Hindlimb muscle (tissue), 1 donor: ENCODE measurements around the gene OR7A10. TPM values are rescaled to one million over a fixed set of nuclear protein-coding genes. Genes with fewer than 3 reads are reported as not detected.
"Not testable (repeated sequence)": the region's sequence is repeated elsewhere in the genome, so short reads cannot be mapped to it uniquely, and the experiment has no call there.

Source experiments
- DNase-seq: peaks from one replicate; pipeline ENCODE4 v3.0.0-alpha.2; 2013
- polyA plus RNA-seq: library from polyadenylated mRNA; unstranded; fragments of 120-200 nt; gene quantifications from one replicate; pipeline ENCODE4 v1.2.1, GENCODE V29; 2013; ENCODE audit not compliant: insufficient read length

Gene OR7A10
- polyA plus RNA-seq, 1 donor: not detected

DNA sequence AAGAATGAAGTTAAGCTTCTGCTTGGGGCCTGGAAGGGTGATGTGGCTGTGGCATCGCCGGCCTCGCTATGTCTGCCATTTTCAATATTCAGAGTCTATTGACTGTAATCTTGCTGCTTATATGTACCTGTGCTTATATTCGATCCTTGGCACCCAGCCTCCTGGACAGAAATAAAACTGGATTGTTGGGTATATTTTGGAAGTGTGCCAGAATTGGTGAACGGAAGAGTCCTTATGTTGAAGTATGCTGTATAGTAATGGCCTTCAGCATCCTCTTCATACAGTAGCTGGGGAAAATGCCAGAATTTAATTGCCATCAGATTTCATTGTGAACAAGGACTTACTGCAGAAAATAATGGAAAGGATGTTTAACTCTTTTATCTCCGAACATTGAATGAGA lies 56.5 kb downstream of the OR7A10 start:
- DNase-seq: not testable (repeated sequence)

Other genes starting within 250 kb of the OR7A10 start
- not detected for gene ADGRE3, start 174.1 kb downstream of the OR7A10 start, polyA plus RNA-seq
- 22.5 TPM for gene ZNF333, start 158.9 kb downstream of the OR7A10 start, polyA plus RNA-seq
- gene ADGRE2, start 70.4 kb downstream of the OR7A10 start, polyA plus RNA-seq: 1.4 TPM
- gene OR7A5, start 13.7 kb downstream of the OR7A10 start, polyA plus RNA-seq: not detected
- gene OR7C1, start 13.7 kb downstream of the OR7A10 start, polyA plus RNA-seq: 0.18 TPM
- not detected for gene OR7A17, start 37.2 kb upstream of the OR7A10 start, polyA plus RNA-seq
- gene OR7C2, start 92.6 kb upstream of the OR7A10 start, polyA plus RNA-seq: not detected
- gene SLC1A6, start 130.9 kb upstream of the OR7A10 start, polyA plus RNA-seq: 0.35 TPM
- 0.31 TPM for gene CASP14, start 200.6 kb upstream of the OR7A10 start, polyA plus RNA-seq
- gene OR1I1, start 233.3 kb upstream of the OR7A10 start, polyA plus RNA-seq: 0.03 TPM